Measurements from ENCODE around the gene WTAP.
"Not testable (repeated sequence)": the region's sequence is repeated elsewhere in the genome, so short reads cannot be mapped to it uniquely, and the experiment has no call there.

Gene WTAP

GRCh38 chr6:159762681-159763293 lies 35.5 kb downstream of the WTAP start:
- DNase-seq = peak; percentile 18

DNA sequence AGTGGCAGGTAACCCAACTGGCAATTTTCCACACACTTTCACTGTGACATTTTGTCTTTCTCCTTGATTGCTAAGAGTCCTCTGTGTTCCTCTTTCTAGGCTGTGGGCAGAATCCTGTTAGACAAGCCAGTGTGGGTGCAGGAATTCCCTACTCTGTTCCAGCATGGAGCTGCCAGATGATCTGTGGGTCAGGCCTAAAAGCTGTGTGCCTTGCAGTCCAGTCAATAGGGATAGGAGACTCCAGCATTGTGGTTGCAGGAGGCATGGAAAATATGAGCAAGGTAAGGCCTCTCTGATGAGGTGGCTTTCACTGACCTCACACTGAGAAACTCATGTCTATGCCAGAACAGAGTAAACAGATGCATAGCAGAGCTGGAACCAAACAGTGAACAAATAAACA lies 39.6 kb downstream of the WTAP start:
- no peak for DNase-seq

- DNase-seq = no peak
These were observed 42.2 kb downstream of the WTAP start for GRCh38 chr6:159769470-159769869.

- DNase-seq = no peak
These were observed 44.9 kb downstream of the WTAP start for GRCh38 chr6:159772196-159772595.

GRCh38 chr6:159777240-159777904 lies 50.1 kb downstream of the WTAP start:
- DNase-seq = no peak

- no peak for DNase-seq
These were observed 50.8 kb downstream of the WTAP start for GRCh38 chr6:159778131-159778530.

- DNase-seq = no peak
These were observed 51.3 kb downstream of the WTAP start for GRCh38 chr6:159778542-159779103.

DNA sequence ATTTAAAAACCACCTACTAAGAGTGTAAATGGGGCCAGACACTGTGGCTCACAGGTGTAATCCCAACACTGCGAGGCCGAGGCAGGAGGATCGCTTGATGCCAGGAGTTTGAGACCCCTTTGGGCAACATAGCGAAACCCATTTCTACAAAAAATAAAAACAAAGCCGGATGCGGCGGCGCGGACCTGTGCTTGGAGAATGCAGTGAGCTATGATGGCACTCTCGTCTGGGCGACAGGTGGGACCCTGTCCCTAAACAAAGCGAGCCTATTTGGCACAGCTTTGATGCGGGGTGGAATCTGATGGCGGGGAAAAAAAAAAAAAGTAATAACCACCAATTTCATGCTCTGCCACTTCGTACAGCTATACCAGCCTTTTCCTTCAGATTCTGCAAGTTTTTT lies 61.0 kb downstream of the WTAP start:
- DNase-seq = peak; percentile 10

- peak; percentile 26 for DNase-seq
These were observed 61.6 kb downstream of the WTAP start for GRCh38 chr6:159788753-159789376.

DNA sequence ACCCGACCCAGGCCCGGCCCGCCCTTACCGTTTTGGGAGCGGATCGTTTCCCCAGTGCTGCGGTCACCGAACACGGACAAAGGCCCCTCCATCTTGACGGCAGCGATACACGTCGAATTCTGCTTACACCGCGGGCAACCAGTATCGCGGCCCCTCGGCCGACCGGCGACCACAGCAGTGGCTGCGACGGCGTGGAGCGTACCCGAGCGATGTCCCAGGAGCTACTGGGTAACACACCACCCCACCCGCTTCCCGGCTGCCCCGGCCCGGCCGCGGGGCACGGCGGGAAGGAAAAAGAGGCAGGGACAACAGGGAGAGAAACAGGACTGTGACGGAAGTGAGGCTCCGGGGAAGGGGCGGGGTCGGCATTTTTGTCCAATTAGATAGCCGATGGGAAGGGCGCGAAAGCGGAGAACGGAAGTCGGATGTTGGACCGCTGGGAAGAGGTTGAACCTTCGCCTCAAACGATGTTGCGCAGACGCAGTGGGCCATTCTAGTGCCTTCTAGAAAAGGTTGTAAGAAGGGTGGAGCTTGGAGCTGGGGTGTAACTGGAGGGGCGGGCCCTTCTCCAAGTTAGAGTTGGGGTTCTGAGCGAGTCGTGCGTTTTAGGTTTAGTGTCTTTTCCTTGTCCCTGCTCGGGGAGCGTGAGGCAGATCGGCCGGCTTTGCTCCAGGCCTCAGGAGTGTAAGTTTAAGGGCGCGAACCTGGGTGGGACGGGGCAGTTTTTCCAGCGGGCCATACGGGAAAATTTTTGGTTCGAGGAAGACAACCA lies 62.3 kb downstream of the WTAP start, which contains the start of gene TCP1:
TSS of gene TCP1 (minus strand) at position 226 of the 772 bp plus-strand sequence. CDS start at position 92, 134 bp downstream.
- peak; percentile 99 for DNase-seq

DNA sequence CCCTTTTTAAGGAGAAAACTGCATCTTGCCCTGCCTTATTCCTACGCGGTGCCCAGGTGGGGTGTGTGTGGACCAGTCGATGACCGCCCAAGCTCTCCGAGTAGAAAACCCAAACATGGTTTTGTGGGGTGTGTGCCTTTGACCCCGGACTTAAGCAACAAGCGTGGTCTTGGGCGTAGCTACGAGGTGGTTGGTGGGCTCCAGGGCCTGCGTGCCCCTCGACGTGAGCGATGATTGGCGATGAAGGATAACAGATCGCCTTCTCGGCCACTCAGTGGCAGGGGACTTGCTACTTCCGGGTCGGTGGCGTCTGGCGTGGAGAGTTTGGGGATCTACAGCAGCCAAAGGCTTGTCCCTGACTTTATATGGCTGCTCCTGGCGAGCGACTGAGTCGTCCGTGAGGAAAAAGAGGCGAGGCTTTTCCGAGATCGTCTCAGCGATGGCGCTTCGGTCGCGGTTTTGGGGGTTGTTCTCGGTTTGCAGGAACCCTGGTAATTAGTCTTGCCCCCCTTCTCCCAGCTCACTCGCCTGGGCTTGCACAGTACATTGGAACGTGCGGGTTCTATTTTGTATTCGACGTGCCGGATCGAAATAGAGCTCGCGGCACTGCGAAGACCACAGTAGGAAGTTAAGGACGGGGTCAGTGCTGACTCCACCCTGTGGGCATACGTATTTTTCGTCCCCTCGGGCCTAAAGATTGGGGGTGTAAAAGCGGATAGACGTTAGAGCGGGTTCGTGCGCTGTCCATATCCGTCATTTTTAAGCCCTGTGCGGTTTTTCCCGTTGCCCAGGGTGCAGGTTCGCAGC lies 63.0 kb downstream of the WTAP start, which contains the start of gene MRPL18:
TSS of gene MRPL18 (plus strand) at position 319 of the 807 bp plus-strand sequence. CDS start at position 440, 121 bp downstream.
- DNase-seq = peak; percentile 86

- DNase-seq = no peak
These were observed 63.8 kb downstream of the WTAP start for GRCh38 chr6:159790956-159791598.

DNA sequence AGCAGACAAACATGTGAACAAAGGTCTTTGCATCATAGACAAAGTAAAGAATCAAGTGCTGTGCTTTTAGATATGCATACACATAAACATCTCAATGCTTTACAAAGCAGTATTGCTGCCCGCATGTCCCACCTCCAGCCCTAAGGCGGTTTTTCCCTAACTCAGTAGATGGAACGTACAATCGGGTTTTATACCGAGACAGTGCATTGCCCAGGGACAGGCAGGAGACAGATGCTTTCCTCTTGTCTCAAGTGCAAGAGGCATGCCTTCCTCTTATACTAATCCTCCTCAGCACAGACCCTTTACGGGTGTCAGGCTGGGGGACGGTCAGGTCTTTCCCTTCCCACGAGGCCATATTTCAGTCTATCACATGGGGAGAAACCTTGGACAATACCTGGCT lies 67.7 kb downstream of the WTAP start:
- DNase-seq = not testable (repeated sequence)

DNA sequence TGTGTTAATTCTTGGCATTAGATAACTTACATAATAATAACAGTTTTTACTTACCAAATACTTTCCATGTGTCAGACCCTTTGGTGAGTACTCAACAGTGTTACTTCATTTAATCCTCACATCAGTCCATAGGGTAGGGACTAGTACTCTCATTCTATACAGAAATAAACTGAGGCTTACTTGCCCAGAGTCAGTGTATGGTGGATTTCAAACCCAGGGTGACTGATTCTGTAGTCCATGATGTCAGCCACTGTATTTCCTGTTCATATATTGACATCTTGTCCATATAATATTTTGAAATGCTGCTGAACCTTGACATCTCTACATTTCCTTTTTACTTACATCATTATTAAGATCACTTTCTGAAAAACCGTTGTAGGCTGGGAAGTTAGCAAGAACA lies 70.2 kb downstream of the WTAP start:
- no peak for DNase-seq

- no peak for DNase-seq
These were observed 73.0 kb downstream of the WTAP start, which contains the start of gene PNLDC1 for GRCh38 chr6:159800141-159800865. TSS of gene PNLDC1 (plus strand) at chr6:159800276. CDS start at chr6:159800308, 32 bp downstream.

GRCh38 chr6:159801935-159802334 lies 74.6 kb downstream of the WTAP start:
- DNase-seq = no peak

DNA sequence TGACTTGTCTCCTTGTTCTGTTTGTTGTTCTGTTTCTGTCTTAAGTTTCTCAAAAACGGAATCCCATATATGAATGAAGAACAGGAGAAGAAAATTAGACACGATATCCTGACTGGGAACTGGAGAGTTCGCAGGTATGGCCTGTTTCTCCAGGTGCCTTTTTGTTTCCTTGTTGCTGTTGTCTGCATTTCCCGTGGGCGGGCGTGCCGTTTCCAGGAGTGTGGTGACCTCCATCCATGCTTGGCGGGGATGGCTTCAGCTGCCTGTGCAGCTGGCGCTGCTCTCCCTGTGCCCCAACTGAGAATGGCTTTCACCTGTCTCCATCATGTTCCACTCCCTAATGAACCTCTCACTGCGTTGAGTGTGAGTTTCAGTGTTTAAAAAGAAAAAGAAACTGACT lies 77.2 kb downstream of the WTAP start:
- no peak for DNase-seq

GRCh38 chr6:159805440-159806020 lies 78.2 kb downstream of the WTAP start:
- no peak for DNase-seq
